ENCODE measurements around the gene PRRT4.

PRRT4 gene

DNA sequence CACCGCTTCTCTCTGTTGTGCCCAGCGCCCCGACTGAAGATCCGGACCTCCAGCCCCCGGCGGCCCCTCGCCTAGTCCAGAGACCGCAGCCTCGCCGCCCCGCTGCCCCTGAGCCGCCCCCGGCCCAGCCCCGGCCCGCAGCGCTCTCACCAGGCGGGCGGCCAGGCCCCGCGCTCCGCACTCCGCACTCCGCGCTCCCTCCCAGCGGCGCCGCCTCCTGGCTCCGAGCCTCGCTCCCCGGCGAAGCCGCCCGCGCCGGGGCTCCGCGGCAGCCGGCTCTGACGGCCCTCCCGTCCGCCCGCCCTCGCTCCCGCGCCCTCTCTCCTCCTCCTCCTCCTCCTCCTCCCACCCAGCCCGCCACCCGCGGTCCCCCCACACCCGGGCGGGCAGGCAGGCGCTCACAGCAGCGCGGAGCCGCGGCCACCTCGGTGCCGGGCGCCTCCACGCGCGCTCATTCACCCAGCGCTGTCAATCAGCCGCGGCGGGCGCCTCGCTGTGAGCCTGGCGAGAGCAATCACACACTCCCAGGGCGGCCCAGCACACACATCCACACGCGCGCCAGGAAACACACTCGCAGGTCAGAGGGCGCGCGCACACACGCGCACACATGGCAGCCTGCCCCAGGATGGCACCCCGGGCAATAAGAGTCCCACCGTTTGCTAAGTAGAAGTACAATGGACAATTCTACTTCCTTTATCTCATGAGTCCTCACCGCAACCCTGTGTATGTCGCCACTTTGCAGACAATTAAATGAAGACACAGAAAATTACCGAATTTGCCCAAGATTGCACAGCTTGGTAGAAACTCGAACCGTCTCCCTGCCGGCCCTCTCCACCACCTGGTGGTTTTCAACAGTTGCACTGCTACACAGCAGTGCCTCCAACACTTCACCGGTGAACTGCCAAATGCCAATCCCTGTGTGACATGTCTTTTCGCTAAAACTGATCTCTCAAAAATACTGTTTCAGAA, at the start of gene PRRT4:
TSS of gene PRRT4 (minus strand) at position 280 of the 969 bp plus-strand sequence.
- peak within 1 kb of the TSS; percentile 63 for H3K27ac ChIP-seq
- peak; percentile 41 for DNase-seq (ENCODE audit: low spot score)
- POLR2A ChIA-PET (ENCODE audit: low non-redundant PET) = interaction anchor here (0.6 kb wide), 1 partner anchor 11 kb away, joined by 5 read pairs; no protein-coding TSS in a partner anchor
- CTCF ChIA-PET = interaction anchor here (0.7 kb wide), 1 partner anchor 14 kb away, joined by 3 read pairs; no protein-coding TSS in a partner anchor
- TF ChIP-seq, protein P1, sequence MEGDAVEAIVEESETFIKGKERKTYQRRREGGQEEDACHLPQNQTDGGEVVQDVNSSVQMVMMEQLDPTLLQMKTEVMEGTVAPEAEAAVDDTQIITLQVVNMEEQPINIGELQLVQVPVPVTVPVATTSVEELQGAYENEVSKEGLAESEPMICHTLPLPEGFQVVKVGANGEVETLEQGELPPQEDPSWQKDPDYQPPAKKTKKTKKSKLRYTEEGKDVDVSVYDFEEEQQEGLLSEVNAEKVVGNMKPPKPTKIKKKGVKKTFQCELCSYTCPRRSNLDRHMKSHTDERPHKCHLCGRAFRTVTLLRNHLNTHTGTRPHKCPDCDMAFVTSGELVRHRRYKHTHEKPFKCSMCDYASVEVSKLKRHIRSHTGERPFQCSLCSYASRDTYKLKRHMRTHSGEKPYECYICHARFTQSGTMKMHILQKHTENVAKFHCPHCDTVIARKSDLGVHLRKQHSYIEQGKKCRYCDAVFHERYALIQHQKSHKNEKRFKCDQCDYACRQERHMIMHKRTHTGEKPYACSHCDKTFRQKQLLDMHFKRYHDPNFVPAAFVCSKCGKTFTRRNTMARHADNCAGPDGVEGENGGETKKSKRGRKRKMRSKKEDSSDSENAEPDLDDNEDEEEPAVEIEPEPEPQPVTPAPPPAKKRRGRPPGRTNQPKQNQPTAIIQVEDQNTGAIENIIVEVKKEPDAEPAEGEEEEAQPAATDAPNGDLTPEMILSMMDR (conservative IDR thresholded peaks at IDR 0.05; ENCODE audit: low read depth) = no peak

- TF ChIP-seq, protein P1 (conservative IDR thresholded peaks at IDR 0.05; ENCODE audit: low read depth) = no peak
- peak overlapping the region; percentile 89 for H3K27ac ChIP-seq
- ChIA-PET POLR2A (ENCODE audit: low non-redundant PET) (interaction anchor here (0.6 kb wide), 1 partner anchor 61 kb away, joined by 3 read pairs; no protein-coding TSS in a partner anchor), CTCF (interaction anchor here (0.6 kb wide), 1 partner anchor 822 kb away, joined by 5 read pairs; no protein-coding TSS in a partner anchor)
- DNase-seq (ENCODE audit: low spot score) = no peak
Observed at GRCh38 chr7:128410451-128410753, 48.9 kb upstream of the PRRT4 start.

- peak; percentile 90 for DNase-seq (ENCODE audit: low spot score)
- ChIA-PET POLR2A (ENCODE audit: low non-redundant PET) (interaction anchor here (0.6 kb wide), 1 partner anchor 61 kb away, joined by 3 read pairs; no protein-coding TSS in a partner anchor), CTCF (interaction anchor here (0.6 to 1.0 kb wide), 2 partner anchors 15 to 821 kb away, joined by 5 to 6 read pairs; no protein-coding TSS in a partner anchor)
- TF ChIP-seq, protein P1 (conservative IDR thresholded peaks at IDR 0.05; ENCODE audit: low read depth) = no peak
- peak within 1 kb of the TSS; percentile 89 for H3K27ac ChIP-seq
Observed at GRCh38 chr7:128409596-128410450, 48.3 kb upstream of the PRRT4 start, which contains the start of gene IMPDH1. TSS of gene IMPDH1 (minus strand) at chr7:128409982. CDS start at chr7:128409901, 81 bp downstream.

DNA sequence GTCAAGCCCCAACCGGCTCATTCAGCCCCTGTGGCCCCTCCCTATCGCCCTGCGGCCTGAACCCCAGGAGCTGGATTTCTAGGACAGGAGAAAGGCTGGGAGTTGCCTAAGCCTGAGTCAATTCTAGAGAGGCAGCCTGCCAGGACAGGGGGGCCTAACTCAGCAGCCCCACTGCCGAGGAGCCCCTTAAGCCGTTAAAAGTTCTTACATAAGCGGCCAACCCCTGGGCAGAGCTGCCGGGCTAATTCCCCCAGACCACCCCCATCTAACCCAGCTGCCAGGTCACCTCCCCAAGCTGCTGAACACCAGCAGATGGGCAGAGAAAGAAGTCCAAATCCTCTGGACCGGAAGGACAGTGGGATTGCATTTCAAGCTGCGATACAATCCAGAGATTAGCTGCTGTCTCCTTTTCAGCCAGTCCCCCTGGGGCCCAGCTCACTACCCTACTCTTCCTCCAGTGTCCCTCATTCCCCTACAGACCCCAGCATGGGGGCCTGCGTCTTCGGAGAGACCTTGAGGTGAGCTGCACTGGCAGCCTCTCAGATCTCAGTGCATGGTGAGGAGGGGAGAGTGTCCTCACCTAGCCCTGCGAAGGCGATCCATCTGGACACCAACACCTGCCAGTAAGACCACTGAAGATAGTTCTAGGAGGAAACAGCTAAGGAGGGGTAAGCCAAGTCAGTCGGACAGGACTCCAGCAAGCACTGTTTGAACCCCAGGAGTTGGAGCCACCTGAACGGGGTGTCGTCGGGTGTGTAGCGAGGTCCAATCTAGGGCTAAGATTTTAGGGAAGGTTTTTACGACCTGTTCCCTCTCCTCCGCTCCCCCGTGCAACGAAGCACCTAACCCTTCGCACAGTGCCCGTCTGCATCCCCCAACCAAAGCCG, 47.5 kb upstream of the PRRT4 start:
- CTCF ChIA-PET = interaction anchor here (0.7 to 1.5 kb wide), 4 partner anchors 11 to 17 kb away, joined by 3 to 6 read pairs (median 4); no protein-coding TSS in a partner anchor
- DNase-seq (ENCODE audit: low spot score) = peak; percentile 47
- TF ChIP-seq, protein P1 (conservative IDR thresholded peaks at IDR 0.05; ENCODE audit: low read depth) = no peak
- H3K27ac ChIP-seq = peak overlapping the region; percentile 89
- POLR2A ChIA-PET (ENCODE audit: low non-redundant PET) = no interaction called here

GRCh38 chr7:128407751-128408708, 46.5 kb upstream of the PRRT4 start:
- H3K27ac ChIP-seq = peak overlapping the region; percentile 89
- no peak for DNase-seq (ENCODE audit: low spot score)
- ChIA-PET POLR2A (ENCODE audit: low non-redundant PET) (interaction anchor here (0.7 kb wide), 1 partner anchor 25 kb away, joined by 6 read pairs; no protein-coding TSS in a partner anchor), CTCF (interaction anchor here (0.6 to 1.5 kb wide), 4 partner anchors 10 to 361 kb away, joined by 3 to 4 read pairs (median 4); no protein-coding TSS in a partner anchor)
- TF ChIP-seq, protein P1 (conservative IDR thresholded peaks at IDR 0.05; ENCODE audit: low read depth) = no peak
